ENCODE measurements around the gene NTNG2.

The NTNG2 gene

DNA sequence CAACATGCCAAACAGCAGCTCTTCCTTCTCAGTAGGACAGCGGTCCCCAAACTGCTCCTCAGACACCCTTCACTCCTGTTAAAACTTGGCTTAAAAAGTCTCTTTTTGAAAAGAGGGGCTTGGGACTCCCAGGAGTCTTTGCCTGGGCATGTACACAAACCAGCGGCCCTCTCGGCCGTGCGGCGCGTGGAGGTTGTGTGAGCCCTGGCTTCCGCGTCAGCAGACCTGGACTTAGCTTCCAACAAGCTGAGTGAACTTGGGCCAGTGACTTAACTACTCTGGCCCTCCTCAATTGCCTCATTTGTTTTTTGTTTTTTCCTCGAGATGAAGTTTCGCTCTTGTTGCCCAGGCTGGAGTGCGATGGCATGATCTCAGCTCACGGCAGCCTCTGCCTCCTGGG is 15.3 kb upstream of the NTNG2 start:
- H3K4me3 ChIP-seq (replicated peaks in 1 of 2; ENCODE audit: low read depth in 2 of 2, low read length in 2 of 2) = no peak overlapping the region
- TF ChIP-seq, protein P1, sequence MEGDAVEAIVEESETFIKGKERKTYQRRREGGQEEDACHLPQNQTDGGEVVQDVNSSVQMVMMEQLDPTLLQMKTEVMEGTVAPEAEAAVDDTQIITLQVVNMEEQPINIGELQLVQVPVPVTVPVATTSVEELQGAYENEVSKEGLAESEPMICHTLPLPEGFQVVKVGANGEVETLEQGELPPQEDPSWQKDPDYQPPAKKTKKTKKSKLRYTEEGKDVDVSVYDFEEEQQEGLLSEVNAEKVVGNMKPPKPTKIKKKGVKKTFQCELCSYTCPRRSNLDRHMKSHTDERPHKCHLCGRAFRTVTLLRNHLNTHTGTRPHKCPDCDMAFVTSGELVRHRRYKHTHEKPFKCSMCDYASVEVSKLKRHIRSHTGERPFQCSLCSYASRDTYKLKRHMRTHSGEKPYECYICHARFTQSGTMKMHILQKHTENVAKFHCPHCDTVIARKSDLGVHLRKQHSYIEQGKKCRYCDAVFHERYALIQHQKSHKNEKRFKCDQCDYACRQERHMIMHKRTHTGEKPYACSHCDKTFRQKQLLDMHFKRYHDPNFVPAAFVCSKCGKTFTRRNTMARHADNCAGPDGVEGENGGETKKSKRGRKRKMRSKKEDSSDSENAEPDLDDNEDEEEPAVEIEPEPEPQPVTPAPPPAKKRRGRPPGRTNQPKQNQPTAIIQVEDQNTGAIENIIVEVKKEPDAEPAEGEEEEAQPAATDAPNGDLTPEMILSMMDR (IDR thresholded peaks at IDR 0.05; ENCODE audit: low read depth, low read length) = no peak
- DNase-seq (ENCODE audit: low read depth in 2 of 2) = no peak

DNA sequence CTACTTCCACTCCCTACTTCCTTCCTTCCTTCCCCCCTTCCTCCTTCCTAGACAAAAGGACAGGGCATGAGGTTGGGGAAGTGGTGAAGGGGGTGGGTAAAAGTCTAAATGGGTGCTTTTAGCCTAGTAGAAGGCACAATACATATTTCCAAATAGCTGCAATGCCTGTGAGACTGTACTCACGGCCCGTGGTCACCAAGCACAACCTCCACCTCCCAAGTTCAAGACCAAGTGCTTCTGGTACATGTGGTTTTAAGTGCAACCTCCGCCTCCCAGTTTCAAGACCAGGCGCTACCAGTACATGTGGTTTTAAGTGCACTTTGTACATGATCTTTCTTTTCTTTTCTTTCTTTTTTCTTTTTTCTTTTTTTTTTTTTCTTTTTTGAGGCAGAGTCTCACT is 14.5 kb upstream of the NTNG2 start:
- TF ChIP-seq, protein P1 (IDR thresholded peaks at IDR 0.05; ENCODE audit: low read depth, low read length) = no peak
- no peak for DNase-seq (ENCODE audit: low read depth in 2 of 2)
- no peak overlapping the region for H3K4me3 ChIP-seq (replicated peaks in 1 of 2; ENCODE audit: low read depth in 2 of 2, low read length in 2 of 2)

DNA sequence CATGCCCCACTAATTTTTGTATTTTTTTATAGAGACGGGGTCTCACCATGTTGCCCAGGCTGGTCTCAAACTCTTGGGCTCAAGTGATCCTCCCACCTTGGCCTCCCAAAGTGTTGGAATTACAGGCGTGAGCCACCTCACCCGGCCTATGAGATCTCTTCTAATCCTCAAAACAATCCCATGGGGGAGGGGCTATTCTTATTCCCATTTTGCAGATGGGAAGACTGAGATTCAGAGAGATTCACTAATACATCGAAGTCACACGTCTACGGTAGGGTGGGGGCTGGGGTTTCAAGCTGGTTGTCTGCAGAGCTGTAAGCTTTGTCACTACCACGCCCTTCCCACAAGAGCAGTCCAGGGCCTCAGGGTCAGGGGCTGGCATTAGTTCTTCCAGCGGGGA is 14.0 kb upstream of the NTNG2 start:
- no peak for DNase-seq (ENCODE audit: low read depth in 2 of 2)
- TF ChIP-seq, protein P1 (IDR thresholded peaks at IDR 0.05; ENCODE audit: low read depth, low read length) = no peak
- no peak overlapping the region for H3K4me3 ChIP-seq (replicated peaks in 1 of 2; ENCODE audit: low read depth in 2 of 2, low read length in 2 of 2)

DNA sequence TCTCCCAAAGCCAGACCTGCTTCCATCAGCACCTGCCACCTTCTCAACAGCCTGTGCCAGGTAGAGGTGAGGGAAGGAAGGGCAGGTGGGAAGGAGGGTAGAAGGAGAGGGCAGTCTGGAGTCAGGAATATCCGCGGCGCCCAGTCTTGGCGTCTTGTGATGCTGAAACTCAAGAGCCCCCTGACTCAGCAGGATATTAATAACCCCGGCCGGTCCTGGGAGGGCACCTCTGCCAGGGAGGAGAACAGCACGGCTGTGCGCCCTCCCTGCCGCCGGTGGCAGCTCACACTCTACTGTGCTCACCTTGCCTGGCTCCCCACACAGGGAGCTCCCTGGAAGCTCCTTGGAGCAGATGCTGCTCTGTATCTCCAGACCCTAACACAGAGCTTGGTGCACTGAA is 11.6 kb upstream of the NTNG2 start:
- no peak overlapping the region for H3K4me3 ChIP-seq (replicated peaks in 1 of 2; ENCODE audit: low read depth in 2 of 2, low read length in 2 of 2)
- TF ChIP-seq, protein P1 (IDR thresholded peaks at IDR 0.05; ENCODE audit: low read depth, low read length) = no peak

GRCh38 chr9:132151118-132151517 is 10.7 kb upstream of the NTNG2 start:
- TF ChIP-seq, protein P1 (IDR thresholded peaks at IDR 0.05; ENCODE audit: low read depth, low read length) = no peak
- no peak for DNase-seq (ENCODE audit: low read depth in 2 of 2)
- H3K4me3 ChIP-seq (replicated peaks in 1 of 2; ENCODE audit: low read depth in 2 of 2, low read length in 2 of 2) = no peak overlapping the region

More for the DNA sequence above, 11.6 kb upstream of the NTNG2 start:
- no peak for DNase-seq (ENCODE audit: low read depth in 2 of 2)

DNA sequence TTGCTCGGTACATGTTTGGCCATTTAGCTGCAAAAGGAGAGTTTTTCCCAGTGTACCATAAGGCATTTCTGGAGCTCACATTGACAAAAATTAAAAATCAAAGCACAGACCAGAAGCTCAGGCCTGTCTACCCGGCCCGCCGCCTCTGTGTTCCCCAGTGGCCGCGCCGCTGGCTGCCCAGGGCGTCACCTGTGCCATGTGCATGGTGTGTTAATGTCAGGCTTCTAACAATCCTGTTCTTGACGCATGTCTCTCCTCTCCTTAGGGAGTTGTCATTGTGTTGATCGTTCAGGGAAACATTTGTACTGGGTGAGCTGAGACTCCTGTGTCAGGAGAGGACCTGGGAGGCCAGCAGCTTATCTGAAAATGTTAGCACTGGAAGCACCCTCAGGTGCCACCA is 9.6 kb upstream of the NTNG2 start:
- H3K4me3 ChIP-seq (replicated peaks in 1 of 2; ENCODE audit: low read depth in 2 of 2, low read length in 2 of 2) = no peak overlapping the region
- no peak for DNase-seq (ENCODE audit: low read depth in 2 of 2)
- TF ChIP-seq, protein P1 (IDR thresholded peaks at IDR 0.05; ENCODE audit: low read depth, low read length) = no peak

DNA sequence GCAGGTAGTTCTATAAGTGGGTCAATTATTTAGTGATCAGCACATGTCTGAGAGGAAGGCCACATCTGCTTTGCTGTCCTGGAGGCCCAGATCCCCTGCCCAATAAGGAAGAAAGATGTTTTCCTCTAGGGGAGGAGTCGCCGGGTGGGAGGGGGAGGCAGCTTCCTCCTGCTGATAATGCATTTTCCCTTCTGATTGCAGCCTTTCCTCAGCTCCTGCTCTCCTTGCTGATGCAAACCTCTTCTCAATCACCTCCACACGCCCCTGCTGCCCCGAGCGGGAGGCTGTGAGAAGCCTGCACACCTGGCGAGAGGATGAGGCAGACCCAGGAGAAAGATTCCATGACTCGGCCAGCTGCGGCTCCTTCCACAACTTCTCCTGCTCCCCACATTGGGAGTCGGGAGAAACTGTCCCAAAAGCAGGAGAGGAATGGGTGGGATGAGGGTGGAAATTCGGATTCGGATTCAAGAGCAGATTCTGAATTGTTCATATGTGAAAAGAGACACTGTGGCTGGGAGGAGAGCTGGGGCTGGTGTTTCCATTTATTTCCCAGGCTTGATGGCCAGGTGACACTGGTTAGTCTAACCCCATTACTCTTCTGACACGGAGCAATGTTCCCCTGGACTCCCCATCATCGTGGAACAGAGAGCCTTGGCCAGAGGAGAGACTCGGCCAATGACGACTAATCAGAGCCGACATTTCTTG is 6.8 kb upstream of the NTNG2 start:
- no peak overlapping the region for H3K4me3 ChIP-seq (replicated peaks in 1 of 2; ENCODE audit: low read depth in 2 of 2, low read length in 2 of 2)
- no peak for DNase-seq (ENCODE audit: low read depth in 2 of 2)
- TF ChIP-seq, protein P1 (IDR thresholded peaks at IDR 0.05; ENCODE audit: low read depth, low read length) = no peak

Data from cardiac fibroblast (primary cell).